NB4 (cell line): ENCODE results near the gene SLC30A10.

Experiments
- CTCF ChIP-seq: IDR thresholded peaks from one replicate; pipeline ENCODE4 v1.5.1; 2012; ENCODE audit warnings: low read depth, low read length
- POLR2A ChIP-seq: IDR thresholded peaks from 2 replicates; pipeline ENCODE4 v1.6.1; 2011; ENCODE audit warnings: mild to moderate bottlenecking; ENCODE audit not compliant: insufficient read length; ENCODE audit errors: extremely low read depth
- TF ChIP-seq, protein P1 (sequence below): IDR thresholded peaks from 2 replicates; pipeline ENCODE4 v1.6.1; 2011; ENCODE audit warnings: low read depth, low read length

DNA sequence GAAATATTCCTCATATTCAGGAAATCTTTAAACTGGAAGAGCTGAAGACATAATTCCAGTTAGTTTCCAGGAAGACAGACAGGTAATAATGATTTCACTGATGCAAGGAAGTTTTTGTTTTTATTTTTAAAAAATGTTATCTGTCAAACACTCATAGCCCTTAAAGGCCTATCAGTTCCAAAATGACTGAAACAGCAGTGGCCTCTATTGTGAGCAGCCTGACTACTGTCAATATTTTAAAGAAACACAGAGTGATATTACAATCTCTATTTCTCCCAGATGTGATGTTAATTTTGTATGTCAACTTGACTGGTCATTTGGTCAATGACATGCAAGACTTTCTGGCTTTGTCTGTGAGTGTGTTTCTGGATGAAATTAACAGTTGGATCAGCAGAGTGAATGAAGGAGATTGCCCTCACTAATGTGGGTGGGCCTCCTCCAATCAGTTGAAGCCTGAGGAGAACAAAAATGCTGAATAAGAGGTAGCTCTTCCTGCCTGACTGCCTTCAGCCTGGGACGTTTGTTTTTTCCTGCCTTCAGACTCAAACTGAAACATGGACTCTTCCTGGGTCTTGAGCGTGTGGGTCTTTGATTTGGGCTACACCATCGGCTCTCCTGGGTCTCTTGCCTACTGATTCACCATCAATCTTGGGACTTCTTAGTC, 31.3 kb upstream of the SLC30A10 start:
- TF ChIP-seq CTCF: no peak
- TF ChIP-seq, protein P1, sequence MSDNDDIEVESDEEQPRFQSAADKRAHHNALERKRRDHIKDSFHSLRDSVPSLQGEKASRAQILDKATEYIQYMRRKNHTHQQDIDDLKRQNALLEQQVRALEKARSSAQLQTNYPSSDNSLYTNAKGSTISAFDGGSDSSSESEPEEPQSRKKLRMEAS: no peak
- no peak for TF ChIP-seq POLR2A
